T-helper 1 cell (primary cell): ENCODE data around the gene GPLD1.
"Not testable (repeated sequence)": the region's sequence is repeated elsewhere in the genome, so short reads cannot be mapped to it uniquely, and the experiment has no call there.

Experiments used
- DNase-seq, 5 donors: peaks; one replicate each; pipeline ENCODE4 v3.0.0-alpha.2; 2012 to 2020
- total RNA-seq, 4 donors: gene quantifications; one replicate each; lab custom pipeline; 2026; lab: John Stamatoyannopoulos, UW

The GPLD1 gene
- 0.59 to 1.9 (median 1.1) reads per million in 4 donors for total RNA-seq

- no peak for DNase-seq
Observed at GRCh38 chr6:24489470-24489869, at the start of gene GPLD1. Gene GPLD1 (minus strand): TSS chr6:24489578. CDS start chr6:24489511, 67 bp downstream.

GRCh38 chr6:24537771-24538385, 48.5 kb upstream of the GPLD1 start:
- DNase-seq, result no peak

- no peak for DNase-seq
Observed at GRCh38 chr6:24537082-24537699, 47.8 kb upstream of the GPLD1 start.

- DNase-seq, result no peak
Observed at GRCh38 chr6:24536466-24536865, 47.1 kb upstream of the GPLD1 start.

- no peak for DNase-seq
Observed at GRCh38 chr6:24535210-24535609, 45.8 kb upstream of the GPLD1 start.

- no peak for DNase-seq
Observed at GRCh38 chr6:24534329-24534728, 45.0 kb upstream of the GPLD1 start.

- no peak for DNase-seq
Observed at GRCh38 chr6:24529985-24530384, 40.6 kb upstream of the GPLD1 start.

GRCh38 chr6:24524805-24525204, 35.4 kb upstream of the GPLD1 start:
- DNase-seq, result peak in 1 of 5 donors; percentile 16

GRCh38 chr6:24524329-24524728, 35.0 kb upstream of the GPLD1 start:
- DNase-seq, result no peak

- no peak for DNase-seq
Observed at GRCh38 chr6:24522228-24523176, 33.1 kb upstream of the GPLD1 start.

- DNase-seq, result peak in 1 of 5 donors; percentile 16
Observed at GRCh38 chr6:24520929-24521546, 31.7 kb upstream of the GPLD1 start.

- DNase-seq, result no peak
Observed at GRCh38 chr6:24517659-24518543, 28.5 kb upstream of the GPLD1 start.

GRCh38 chr6:24513602-24514001, 24.2 kb upstream of the GPLD1 start:
- DNase-seq, result no peak

GRCh38 chr6:24511976-24512375, 22.6 kb upstream of the GPLD1 start:
- DNase-seq, result not testable (repeated sequence)

GRCh38 chr6:24506814-24507520, 17.6 kb upstream of the GPLD1 start:
- DNase-seq, result no peak

GRCh38 chr6:24504649-24505586, 15.5 kb upstream of the GPLD1 start:
- no peak for DNase-seq

GRCh38 chr6:24504287-24504648, 14.9 kb upstream of the GPLD1 start:
- DNase-seq, result no peak

- no peak for DNase-seq
Observed at GRCh38 chr6:24501914-24502313, 12.5 kb upstream of the GPLD1 start.

- no peak for DNase-seq
Observed at GRCh38 chr6:24501374-24501773, 12.0 kb upstream of the GPLD1 start.

GRCh38 chr6:24500683-24501082, 11.3 kb upstream of the GPLD1 start:
- DNase-seq, result no peak
